Measurements from ENCODE around the gene NHLRC2.
"Not testable (repeated sequence)": the region's sequence is repeated elsewhere in the genome, so short reads cannot be mapped to it uniquely, and the experiment has no call there.

The NHLRC2 gene

DNA sequence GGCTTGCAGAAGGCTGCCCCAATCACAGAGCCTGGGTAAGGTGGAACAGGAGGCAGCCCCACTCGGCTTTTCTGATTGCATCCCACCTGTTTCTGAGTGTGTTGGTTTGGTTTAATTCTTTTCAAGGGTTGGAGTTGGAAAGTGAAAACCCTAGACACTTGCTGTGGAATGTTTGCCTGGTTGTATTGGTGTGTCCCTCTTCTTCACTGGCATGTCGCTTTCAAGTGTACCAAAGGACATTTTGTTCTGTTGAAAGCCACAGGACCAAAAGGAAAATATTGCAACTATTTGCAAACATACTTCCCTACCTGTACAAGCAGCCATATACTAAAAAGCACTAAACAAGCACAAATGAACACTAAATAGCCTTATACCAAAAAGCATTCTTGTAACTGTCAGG lies 60.5 kb downstream of the NHLRC2 start:
- DNase-seq: no peak

DNA sequence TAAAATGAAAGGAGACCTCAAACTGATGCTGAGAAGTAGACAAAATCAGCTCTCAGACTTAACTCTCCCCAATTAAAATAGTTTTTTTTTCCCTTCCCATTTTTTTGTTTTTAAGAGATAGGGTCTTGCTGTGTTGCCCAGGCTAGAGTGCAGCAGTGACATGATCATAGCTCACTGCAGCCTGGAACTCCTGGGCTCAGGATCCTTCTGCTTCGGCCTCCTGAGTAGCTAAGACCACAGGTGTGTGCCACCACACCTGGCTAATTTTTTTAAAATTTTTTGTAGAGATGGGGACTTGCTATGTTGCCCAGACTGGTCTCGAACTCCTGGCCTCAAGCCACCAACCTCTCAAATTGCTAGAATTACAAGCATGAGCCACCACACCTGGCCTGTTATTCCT lies 61.1 kb downstream of the NHLRC2 start:
- no peak for DNase-seq

DNA sequence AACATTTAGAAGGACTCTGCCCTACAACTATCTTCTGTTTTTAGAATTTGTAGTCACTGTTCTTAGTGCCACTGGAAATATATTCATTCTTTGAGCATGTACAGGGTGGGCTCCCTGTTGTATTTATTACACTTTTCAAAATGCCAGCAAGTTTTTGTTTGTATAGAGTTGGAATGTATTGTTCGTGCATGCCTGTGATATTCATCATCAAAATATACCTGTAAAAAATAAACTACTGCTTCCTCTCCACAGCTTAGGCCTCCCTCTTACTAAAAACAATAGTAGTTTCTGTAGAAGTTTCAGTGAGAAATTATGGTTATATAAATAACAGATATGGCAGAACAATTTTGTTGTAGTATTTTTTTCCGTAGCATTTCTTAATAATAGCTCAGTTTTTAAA lies 61.6 kb downstream of the NHLRC2 start:
- no peak for DNase-seq

DNA sequence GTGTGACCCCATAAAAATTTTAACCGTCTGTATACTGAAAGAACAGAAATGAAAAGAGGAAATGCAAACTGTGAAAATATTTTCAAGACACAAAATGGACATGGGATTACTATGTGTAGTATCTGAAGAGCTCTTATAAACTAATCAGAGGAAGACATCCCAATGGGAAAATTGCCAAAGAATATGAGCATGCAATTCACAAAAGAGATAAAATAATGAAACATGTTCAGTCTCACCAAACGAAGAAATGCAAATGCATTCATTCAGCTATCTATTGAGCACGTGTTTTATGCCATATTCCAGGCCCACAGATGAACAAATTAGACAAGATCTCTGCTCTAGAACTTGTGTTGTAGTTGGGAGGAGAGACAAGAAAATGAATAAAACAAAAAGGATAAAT lies 63.2 kb downstream of the NHLRC2 start:
- no peak for DNase-seq

DNA sequence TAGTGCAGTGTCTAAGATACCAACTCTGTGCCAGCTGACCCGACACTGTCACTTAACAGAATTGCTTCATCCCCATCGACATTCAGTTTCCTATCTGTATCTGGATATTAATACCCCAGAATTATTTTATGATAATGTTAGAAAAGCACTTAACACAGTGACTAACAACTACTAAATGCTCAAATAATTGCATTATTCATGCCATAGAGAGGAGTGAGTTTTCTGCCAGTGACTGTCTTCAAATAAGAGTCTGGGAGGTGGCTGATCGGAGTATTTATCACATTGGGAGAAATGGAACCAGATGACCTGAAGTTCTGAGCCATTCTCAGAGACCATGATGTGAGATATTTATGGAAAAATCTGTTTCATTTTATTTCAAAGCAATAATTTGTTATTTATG lies 65.7 kb downstream of the NHLRC2 start:
- DNase-seq: no peak

DNA sequence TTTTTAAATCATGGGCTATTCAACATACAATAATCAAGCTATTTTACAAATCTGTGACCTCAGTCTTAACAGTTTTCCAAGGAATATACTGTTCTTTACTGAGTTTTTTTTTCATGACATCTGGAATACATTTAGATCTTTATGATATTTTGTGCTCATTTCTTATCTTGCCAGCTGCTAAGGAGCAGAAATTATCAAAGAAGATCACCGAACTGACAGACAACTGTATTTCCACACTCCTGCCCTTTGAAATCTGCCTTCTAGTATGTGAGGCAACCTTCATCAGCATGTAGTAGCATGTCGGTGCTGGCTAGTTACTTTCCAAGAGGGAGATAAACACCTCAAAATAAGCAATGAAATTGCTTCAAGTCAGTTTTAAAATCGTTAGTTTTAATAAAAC lies 66.4 kb downstream of the NHLRC2 start:
- DNase-seq: no peak

DNA sequence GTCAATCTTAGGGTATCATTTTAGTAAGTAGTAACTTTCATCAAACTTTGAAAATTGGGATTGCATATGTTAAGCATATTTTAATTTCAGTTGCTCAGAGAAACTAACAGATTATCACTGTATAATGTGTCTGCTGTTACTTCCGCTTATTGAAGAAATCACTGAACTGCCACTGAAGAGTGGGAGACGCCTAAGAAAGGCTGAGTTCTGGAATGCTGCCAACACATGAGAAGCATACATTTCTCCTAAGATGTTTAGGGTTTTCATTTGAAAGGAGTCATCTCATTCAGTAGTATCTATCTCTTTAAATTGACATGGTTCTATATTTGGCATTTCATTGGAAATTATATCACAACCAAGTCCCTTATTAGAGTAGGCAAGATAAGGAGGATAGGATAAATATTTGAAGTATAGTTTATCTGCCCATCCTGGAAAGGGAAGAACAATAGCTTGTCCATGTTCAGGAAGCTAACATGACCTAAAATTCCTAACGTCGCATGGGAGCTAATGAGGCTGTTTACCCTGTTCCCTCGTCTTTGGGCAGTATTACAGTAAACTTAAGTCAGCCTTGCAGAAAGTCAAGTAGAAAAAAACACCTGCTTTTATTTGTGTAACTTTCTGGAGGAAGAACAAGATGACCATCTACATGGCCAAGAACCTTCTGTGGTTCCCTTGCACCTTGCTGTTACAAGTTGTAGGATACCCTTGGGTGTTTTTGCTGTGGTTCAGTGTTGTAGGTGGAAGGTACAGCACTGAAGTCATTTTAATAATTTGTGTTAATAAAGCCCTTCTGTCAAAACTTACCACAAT lies 67.3 kb downstream of the NHLRC2 start:
- no peak for DNase-seq

DNA sequence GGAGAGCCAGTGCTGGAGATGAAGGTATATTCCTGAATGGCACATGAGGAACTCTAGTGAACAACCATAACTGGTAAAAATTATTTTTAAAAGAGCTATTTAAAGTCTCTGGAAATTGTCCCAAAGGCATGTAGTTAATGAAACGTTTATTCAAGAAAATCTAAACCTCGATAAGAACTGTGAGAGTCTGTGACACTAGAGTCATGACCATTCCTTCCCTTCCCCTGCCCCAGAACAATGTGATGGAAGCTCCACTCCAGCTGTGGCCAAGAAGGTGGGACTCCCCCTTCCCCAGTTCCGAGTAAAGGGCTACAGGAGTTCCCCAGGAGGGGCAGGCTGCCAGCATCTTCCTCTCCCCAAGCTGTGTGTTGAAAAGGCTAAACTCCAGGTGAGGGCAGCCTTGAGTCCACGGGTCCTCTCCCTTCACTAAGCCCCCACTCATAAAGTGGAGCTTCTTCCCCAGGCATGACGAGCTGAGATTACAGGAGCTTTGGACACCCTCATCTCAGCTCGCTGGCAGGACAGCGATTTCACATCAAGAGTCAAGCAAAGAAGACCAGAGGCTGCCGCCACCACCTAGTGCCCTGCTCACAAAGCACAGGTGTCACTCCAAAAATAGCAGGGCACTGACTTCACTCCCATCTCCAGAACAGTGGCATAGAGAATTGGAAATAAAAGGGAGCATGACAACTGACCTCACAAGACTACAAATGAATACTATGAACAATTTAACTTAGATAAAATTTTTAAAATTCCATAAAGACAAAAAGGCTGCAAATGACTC lies 68.5 kb downstream of the NHLRC2 start:
- DNase-seq: no peak

DNA sequence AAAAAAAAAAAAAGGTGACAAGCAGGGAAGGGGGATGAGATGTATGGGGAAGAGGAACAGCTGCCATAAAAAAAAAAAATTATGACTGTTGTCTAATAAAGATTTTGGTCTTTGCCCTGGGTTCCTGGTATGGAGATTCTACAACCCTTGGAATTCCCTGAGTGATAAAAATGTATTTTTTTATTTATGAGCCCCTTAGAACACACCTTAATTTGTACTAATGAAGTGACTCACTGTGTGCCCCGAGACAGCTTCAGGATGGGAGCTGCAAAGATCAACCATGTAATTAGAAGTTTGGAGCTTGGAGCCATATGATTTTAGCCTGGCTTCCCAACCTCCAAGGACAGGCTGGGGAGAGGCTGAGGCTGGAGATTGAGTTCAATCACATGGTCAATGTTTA lies 69.7 kb downstream of the NHLRC2 start:
- DNase-seq: no peak

DNA sequence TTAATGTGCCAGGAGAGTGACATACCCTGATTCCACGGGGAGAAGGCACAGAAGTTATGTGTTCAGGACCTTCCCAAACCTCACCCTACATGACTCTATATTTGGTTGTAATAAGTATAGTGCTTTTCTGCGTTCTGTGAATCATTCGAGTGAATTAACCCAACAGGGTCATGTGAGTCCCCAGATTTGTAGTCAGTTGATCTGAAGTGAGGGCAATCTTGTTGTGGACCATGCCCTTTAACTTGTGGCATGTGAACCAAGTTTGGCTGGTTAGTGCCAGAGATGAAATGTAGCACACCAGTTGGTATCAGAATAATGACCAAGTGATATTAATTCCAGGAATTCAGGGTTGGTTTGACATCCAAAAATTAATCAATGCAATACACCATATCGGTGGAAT lies 70.2 kb downstream of the NHLRC2 start:
- DNase-seq: no peak

DNA sequence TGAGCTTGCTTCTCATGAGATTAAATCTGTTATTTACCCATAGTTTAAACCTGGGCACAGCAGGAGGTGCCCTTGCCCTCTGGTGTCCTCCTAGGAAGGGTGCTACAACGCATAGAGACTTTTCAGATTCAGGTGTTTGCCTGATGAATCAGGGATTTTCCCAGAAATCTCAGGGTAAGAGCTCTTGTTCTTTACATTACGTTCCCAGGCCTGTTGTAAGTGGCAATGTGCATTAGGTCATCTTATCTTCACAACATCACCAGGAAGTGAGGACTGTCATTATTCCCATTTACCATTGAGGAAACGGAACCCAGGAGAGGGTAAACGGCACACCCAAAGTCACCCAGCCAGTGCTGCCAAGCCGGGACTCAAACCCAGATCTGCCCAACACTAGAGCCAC lies 73.0 kb downstream of the NHLRC2 start:
- DNase-seq: no peak

DNA sequence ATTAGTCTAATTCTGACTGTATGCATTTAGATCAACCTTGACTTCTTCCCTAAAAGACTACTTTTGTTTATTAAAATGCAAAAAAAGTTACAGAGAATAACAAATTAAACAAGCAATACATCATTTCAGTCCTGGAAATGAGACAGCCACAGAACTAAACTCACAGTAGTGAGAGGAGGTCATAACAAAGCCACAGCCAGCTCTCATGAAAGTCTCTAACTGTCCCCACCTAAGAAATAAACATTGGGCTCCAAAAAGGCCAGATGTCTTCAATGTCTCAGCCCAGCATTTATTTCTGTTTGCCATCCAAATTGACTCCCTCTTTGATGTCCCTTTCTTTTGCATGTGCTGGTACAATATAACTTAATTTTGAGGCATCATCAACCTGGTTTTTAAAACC lies 74.4 kb downstream of the NHLRC2 start:
- no peak for DNase-seq

DNA sequence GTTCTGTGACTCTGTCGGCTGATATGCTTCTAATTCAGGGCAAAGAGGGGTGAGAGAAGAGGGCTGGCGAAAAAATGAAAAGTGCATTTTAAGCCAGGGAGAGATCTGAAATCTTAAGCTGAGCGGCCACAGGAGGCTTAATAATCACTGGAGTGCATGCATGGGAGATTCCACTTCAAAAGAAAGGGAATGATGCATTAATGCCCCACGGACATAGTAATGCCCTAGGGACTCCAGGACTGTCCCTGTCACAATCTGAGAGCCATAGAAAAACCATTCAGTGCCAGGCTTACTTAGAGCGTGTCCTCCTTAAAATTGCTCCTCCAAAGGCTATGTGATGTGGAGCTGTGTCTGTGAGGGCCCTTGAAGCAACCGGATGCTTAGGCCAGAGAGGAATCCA lies 75.1 kb downstream of the NHLRC2 start:
- no peak for DNase-seq

DNA sequence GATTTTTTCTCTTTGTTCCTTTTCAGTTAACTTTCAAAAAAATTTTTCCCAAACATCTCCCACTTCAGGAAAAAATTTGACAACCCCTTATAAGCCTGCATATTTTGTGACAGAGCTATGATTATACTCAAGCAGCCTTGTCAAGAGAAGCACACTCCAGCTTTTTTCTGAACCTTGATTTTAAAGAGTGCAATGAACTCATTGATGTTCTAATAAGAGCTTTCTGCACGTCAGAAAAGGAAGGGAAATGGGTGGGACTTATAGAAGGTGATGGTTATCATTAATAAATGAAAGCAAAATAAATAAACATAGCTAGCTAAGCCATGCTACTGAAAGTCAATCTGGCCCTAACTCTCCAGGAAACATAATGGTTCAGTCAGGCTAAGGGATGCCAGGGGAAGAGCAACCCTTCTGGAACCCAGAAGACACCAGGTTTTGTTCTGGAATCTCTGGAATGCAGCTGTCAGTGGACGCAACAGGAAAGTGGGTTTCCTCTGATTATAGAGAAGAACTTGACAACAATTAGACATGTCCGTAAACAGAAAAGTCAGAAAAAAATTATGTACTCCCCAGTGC lies 76.1 kb downstream of the NHLRC2 start:
- DNase-seq: no peak

DNA sequence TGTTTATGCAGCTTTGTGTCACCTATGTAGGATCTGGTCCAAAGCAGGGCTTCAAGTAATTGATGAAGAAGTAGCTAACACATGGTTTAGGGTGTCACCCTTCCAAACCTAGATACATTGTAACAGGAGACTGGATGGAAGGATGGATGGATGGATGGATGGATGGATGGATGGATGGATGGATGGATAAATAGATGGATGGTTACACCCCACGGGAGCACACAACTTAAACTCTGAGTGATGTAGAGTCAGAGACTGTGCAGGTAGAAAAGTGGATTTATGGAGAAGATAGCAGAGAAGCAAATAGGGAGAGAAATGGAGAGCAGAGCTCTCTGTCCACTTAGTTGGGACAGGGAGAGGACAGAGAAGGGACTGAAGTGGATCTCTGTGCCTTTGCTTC lies 78.4 kb downstream of the NHLRC2 start:
- no peak for DNase-seq

DNA sequence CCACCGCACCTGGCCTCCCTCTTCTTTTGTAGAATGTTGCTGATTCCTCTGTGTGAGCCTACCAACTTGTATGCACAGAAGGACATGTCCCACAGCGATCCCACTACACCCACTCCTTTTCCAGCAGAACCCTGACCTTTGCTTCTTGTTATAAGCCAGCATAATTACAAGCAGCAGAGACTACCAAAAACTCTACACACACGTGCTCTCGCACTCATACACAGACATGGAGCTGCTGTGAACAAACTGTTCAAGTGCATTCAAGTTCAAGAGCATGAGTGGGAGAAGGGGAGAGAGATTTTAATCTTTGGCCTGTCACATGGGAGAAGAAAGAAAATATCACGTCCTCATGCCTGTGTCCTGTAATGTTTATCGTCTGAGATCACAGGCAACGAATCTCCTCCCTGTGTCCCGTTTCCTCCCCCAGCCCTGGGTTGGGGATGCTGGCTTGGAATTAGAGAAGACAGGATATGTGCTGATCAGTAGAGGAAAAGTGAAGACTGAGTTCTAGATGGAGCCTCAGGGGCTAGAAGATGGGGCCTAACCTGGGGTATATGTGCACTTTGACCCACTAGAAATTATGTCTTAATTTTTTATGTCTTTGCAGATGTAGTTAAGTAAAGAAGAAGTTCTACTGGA lies 79.6 kb downstream of the NHLRC2 start:
- no peak for DNase-seq

DNA sequence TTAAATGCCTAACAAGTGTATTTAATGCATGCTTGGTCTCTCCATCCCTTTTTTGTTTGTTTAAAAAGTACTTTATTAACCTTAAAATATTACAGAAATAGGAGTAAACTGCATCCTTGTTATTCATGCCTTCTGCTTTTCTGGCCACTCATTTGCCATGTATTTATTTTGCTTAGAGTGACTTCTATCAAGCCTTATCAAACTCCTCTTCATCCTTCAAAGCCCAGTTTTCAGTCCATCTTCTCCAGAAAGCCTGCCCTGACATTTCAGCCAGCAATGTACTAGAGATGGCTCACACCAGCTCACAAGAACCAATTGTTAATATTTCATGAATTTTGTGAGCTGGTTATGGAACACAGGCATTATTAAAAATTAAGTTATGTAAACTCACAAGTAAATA lies 82.8 kb downstream of the NHLRC2 start:
- DNase-seq: no peak

DNA sequence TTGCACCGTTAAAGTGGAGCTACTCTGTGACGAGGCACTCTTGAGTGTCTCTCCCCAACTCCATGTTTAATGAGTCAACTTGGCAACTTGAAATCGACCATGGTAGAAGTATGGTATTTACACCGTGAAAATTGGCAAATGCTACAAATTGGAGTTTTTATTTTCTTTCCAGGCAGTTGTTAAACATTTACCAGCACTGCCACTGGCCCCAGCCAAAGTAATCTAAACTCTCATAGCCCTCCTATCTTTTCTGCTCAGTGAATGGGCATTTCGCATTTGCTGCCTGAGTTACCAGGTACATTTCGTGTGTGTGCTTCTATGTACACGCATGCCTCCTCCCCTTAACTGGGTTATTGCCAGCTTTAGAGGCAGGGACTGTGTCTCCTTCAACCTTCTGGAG lies 83.3 kb downstream of the NHLRC2 start:
- DNase-seq: no peak

DNA sequence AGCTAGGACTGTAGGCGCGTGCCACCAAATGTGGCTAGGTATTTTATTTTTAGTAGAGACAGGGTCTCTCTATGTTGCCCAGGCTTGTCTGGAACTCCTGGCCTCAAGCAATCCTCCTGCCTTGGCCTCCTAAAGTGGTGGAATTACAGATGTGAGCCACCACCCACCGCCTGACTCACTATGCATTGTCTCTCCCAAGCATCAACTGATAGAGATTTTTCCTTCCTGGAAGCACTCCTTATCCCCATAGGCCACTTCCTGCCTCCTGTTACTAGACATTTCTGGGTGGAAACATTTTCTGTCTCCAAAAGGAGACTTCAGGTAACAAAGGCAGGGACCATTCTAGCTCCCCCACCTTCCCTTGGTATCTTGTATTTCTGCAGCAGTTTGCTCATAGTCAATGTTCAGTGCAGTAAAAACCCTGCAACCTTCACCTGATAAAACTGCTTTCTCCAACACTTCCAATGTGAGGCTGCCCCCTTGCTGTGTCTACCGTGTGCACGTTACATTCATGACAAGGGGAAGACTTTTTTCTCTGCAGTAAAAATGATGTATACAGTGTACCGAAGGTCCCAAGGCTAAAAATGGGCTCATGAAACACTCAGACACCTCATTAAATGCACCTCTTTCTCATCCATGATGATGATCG lies 84.9 kb downstream of the NHLRC2 start:
- no peak for DNase-seq

DNA sequence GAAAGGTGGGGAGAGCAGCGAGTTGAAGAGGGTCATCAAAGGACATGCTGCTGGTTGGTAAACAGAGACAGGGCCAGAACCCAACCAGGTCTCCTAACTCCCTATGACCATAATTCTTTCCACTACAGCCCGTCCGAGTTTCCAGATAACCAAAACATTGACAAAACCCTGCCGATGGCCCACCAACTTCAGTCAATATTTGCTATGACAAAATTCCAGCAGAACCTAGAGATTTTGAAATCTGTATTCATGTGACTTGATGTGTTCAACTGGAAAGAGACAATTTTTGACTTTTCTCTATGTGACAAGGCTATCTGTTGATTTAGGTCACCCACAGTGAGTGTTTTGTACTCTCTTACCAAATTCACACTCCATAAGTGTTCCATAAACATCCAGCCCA lies 86.7 kb downstream of the NHLRC2 start:
- no peak for DNase-seq

DNA sequence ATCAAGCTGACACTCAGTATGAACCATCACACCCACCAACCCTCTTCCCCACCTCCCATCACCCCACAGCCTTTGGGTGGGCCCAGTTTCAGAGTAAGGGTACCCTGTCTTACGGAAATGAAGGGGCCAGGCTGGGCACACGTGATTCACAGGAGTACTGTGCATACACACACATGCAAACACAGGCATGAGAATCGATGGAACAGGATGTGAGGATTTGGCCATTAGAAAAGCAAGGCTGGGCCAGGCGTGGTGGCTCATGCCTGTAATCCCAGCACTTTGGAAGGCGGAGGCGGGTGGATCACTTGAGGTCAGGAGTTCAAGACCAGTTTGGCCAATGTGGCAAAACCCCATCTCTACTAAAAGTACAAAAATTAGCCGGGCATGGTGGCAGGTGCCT lies 88.7 kb downstream of the NHLRC2 start:
- DNase-seq: not testable (repeated sequence)

DNA sequence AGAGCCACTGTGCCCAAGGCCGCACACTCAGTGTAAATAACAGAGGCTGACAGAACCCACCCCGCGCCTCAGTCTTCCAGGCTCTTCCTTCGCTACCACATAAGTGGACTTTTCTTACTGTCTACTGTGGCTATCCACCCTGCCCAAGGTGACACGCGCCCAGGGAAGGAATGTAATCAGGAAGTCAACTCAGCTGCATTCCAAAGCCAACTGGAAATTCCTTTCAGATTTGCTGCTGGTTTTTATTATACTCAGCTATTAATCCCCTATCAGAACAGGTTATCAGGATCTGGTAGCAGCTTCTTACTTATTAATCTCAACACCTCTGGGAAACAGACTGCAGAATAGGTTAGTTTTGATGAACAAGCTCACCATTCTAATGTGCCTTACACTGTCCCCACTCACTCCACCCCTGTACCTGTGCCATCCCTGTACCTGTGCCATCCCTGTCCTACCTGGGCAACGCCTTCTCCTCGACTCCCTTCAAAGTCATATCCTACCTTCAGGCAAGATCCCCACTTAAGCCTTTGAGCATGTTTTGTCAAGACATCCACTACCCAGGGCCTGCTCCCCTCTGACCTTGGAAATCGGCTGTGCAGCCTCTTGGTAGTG lies 90.7 kb downstream of the NHLRC2 start:
- DNase-seq: no peak

DNA sequence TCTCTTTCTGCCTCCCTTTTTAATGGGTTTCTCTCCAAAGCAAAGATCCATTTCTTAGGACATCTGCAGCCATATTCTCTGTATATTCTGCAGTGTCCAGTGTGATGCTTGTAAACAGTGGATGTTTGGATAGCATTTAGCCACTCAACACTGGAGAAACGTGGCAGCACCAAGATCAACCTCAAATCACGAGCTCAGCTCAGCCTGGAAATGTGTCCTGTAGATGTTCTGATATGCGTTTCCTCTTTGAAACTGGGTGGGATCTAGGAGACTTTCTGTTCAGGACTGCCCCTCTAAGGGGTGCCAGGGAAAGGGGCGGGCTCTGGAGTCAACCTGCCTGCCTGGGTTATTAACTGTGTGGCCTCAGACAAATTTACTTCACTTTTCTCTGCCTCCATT lies 91.2 kb downstream of the NHLRC2 start:
- no peak for DNase-seq

Measured in 8988T (cell line).